ENCODE measurements around the gene SIPA1.

Gene SIPA1, protein sequence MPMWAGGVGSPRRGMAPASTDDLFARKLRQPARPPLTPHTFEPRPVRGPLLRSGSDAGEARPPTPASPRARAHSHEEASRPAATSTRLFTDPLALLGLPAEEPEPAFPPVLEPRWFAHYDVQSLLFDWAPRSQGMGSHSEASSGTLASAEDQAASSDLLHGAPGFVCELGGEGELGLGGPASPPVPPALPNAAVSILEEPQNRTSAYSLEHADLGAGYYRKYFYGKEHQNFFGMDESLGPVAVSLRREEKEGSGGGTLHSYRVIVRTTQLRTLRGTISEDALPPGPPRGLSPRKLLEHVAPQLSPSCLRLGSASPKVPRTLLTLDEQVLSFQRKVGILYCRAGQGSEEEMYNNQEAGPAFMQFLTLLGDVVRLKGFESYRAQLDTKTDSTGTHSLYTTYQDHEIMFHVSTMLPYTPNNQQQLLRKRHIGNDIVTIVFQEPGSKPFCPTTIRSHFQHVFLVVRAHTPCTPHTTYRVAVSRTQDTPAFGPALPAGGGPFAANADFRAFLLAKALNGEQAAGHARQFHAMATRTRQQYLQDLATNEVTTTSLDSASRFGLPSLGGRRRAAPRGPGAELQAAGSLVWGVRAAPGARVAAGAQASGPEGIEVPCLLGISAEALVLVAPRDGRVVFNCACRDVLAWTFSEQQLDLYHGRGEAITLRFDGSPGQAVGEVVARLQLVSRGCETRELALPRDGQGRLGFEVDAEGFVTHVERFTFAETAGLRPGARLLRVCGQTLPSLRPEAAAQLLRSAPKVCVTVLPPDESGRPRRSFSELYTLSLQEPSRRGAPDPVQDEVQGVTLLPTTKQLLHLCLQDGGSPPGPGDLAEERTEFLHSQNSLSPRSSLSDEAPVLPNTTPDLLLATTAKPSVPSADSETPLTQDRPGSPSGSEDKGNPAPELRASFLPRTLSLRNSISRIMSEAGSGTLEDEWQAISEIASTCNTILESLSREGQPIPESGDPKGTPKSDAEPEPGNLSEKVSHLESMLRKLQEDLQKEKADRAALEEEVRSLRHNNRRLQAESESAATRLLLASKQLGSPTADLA

DNA sequence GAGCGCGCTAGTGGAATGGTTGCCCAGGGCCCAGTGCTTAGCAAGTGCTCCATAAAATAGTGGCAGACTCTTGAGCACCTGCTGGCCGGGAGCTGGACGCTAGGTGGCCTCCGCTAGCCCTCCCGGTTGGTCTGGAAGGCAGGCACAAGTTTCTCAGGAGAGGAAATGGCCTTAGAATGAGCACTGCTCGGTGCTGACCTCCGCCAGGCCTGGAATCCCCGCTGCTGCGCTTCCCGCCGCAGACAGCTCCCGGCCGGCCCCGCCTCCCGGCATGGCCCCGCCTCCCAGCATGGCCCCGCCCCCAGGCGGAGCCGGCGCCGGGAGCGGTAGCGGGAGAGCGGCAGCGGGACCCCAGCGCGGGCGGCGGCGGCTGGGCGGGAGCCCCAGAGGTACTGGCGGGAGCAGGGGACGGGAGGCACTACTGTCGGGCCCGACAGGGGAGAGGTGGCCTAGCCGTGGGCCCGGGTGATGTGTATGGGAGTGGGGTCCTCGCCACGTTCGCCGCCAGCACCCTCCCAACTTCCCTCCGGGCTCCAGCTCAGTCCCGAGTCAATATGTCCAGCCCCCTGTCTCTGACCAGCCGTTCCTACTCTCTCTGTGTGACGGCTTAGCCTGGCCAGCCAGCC, at the start of gene SIPA1:
Gene SIPA1 (plus strand): TSS at position 308 of the 626 bp plus-strand sequence. CDS start 2,821 bp downstream, outside the sequence.
- peak within 1 kb of the TSS; percentile 76 for H3K27ac ChIP-seq
- TF ChIP-seq ZFX (IDR thresholded peaks at IDR 0.05; ENCODE audit: borderline replicate concordance): no peak
- TF ChIP-seq, protein P1, sequence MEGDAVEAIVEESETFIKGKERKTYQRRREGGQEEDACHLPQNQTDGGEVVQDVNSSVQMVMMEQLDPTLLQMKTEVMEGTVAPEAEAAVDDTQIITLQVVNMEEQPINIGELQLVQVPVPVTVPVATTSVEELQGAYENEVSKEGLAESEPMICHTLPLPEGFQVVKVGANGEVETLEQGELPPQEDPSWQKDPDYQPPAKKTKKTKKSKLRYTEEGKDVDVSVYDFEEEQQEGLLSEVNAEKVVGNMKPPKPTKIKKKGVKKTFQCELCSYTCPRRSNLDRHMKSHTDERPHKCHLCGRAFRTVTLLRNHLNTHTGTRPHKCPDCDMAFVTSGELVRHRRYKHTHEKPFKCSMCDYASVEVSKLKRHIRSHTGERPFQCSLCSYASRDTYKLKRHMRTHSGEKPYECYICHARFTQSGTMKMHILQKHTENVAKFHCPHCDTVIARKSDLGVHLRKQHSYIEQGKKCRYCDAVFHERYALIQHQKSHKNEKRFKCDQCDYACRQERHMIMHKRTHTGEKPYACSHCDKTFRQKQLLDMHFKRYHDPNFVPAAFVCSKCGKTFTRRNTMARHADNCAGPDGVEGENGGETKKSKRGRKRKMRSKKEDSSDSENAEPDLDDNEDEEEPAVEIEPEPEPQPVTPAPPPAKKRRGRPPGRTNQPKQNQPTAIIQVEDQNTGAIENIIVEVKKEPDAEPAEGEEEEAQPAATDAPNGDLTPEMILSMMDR (IDR thresholded peaks at IDR 0.05): peak; percentile 42

DNA sequence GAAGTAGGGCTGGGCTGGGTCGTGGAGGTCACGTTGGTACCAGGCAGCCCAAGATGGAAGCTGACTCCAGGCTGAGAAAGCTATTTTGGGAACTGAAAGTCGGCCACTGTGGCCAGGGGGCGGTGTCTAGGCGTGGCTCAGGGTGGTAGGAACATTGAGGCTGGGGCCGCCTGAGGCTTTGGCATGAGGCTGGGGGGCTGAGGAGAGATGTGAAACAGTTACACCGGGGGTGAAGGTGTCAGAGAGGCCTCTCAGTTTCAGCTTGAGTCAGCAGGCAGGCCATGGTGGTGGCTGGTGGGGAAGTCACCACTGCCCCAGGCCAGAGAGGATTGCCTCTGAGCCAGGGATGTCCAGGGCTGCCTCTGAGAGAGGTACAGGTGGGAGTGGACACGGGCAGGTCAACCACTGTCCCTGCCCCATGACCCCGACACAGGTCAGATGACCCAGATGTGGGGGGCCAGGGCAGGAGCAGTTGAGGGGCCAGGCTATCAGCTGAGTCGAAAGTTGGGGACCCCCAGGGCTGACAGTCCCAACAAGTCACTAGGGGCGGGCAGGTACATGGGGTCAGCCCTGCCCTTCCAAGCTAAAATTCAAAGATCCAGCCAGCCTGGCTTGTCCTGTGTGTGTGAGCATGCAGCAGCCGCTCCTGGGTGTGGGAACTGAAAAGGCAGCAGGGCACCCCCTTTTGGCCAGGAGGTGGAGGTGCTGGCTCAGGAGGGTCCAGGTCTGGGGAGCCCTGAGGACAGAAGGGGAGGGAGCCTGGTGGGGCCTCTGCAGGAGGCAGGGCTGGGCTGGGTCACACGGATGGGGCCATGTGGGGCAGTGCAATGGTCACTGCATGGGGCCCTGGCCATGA, 49.5 kb upstream of the SIPA1 start:
- no peak for TF ChIP-seq ZFX (IDR thresholded peaks at IDR 0.05; ENCODE audit: borderline replicate concordance)
- TF ChIP-seq, protein P1 (IDR thresholded peaks at IDR 0.05): no peak
- H3K27ac ChIP-seq: no peak overlapping the region

DNA sequence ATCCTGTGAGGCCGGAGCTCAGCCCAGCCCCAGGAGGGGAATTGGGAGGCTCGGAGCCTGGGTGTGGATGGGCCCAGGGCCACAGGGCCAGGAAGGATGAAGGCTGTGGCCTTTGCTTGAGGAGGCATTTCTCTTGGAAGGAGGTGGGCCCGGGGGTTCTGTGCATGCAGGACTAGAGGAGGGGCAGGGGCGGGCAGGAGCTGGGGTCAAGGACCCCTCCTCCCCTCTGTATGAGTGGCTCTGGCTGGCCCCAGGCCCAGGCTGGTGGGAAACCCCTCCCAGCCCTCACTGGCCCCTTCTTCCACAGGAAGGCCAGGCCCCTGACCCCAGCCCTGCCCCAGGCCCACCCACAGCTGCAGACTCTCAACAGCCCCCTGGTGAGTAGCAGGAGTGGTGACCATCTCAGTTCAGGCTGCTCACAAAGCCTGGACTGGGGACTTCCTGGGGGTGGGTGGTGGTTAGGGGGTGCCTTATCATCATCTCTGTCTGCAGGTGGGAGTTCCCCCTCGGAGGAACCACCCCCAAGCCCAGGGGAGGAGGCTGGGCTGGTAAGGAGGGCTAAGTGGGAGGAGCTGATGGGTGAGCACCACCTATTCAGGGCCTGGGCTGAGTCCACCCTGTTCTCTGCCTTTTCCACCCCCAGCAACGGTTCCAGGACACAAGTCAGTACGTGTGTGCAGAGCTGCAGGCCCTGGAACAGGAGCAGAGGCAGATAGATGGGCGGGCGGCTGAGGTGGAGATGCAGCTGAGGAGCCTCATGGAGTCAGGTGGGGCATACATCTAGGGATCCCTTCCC, 48.3 kb upstream of the SIPA1 start:
- no peak overlapping the region for H3K27ac ChIP-seq
- TF ChIP-seq, protein P1 (IDR thresholded peaks at IDR 0.05): no peak
- TF ChIP-seq ZFX (IDR thresholded peaks at IDR 0.05; ENCODE audit: borderline replicate concordance): no peak

DNA sequence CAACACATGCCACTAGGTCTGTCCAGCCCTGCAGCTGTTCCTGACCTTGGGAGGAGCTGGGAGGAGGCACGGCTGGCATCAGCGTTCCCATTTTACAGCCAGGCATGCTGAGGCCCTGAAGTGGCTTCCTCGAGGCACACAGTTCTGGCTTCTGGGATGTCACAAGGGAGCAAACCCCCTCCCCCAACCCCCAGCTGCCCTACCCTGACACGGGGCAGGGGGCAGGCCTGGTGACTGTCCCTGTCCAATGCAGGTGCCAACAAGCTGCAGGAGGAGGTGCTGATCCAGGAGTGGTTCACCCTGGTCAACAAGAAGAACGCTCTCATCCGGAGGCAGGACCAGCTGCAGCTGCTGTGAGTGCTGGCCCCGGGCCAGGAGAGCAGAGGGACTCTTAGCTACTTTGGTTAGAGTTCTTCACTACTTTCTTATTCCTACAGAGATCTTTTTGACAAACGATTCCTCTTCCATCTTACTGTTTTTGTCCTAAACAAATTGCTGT, 47.6 kb upstream of the SIPA1 start:
- TF ChIP-seq, protein P1 (IDR thresholded peaks at IDR 0.05): no peak
- TF ChIP-seq ZFX (IDR thresholded peaks at IDR 0.05; ENCODE audit: borderline replicate concordance): no peak
- no peak overlapping the region for H3K27ac ChIP-seq

DNA sequence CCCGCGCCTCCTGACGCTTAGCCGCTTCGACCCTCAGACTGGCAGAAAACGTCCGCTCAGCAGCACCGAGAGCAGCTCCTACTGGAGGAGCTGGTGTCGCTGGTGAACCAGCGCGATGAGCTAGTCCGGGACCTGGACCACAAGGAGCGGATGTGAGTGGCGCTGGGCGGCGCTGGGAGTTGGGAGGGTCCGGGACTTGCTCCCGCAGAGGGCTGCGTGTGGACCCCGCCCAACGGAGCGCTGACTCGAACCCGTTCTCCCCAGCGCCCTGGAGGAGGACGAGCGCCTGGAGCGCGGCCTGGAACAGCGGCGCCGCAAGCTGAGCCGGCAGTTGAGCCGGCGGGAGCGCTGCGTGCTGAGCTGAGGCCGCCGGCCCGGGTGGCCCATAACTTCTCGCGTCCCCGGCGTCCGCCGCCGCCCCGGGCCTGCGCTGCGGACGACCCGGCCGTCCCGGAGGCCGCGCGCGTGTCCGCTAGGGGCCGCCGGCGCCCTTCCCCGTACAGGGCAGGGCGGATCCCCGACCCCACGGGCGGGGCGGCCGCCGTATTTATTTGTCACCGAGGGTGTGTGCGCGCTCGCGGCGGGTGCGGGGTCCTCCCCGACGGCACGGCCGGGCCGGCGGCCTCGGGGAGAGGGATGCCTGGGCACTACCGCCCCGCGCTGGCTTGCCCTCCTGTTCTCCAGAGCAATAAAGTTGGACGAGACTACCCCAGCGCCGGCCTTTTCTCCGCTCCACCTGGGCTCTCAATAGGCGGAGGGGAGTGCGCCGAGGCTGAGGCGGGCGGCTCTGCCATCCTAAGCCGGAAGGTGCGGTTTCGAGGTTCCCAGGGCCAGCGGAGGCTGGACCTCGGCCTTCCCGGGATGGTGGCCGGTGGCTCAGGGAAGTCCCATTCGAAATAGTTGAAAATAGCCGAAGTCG, 45.7 kb upstream of the SIPA1 start:
- TF ChIP-seq ZFX (IDR thresholded peaks at IDR 0.05; ENCODE audit: borderline replicate concordance): no peak
- no peak overlapping the region for H3K27ac ChIP-seq

All from 22Rv1 (cell line).